ENCODE results near the gene SCG3.

SCG3 gene

GRCh38 chr15:51731549-51732267, 50.4 kb downstream of the SCG3 start:
- DNase-seq: no peak

- DNase-seq: no peak
Observed at GRCh38 chr15:51732646-51733045, 51.3 kb downstream of the SCG3 start.

DNA sequence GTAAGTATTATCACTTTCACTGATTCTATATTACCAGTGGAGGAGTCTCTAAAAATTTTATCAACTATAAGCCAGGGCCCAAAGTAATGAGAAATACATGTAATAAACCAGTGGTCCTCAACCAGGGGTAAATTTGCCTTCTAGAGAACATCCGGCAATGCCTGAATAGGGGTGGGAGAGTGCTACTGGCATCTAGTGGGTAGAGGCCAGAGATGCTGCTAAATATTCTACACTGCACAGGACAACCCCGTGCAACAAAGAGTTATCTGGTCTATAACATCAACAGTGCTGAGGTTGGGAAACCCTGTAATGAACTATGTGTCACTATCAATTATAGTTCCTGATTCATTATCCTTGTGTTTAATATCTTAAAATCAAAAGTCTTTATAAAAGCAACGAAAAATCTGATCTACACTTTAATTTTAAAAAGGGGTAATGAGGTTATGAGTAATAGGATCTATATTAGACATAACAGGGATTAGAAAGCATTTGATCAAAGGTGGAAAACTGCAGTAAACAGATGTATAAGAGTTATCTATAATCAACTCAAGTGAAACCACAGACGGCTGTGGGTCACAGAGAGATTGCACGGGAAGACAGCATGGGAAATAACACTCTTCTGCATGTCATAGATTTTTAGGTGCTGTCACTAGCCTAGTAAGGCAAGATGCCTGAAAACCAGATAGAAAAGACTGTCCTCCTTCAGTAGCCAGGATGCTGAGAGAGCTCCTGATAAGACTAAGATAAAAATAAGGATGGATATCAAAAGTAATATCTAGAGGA, 54.1 kb downstream of the SCG3 start:
- no peak for DNase-seq

DNA sequence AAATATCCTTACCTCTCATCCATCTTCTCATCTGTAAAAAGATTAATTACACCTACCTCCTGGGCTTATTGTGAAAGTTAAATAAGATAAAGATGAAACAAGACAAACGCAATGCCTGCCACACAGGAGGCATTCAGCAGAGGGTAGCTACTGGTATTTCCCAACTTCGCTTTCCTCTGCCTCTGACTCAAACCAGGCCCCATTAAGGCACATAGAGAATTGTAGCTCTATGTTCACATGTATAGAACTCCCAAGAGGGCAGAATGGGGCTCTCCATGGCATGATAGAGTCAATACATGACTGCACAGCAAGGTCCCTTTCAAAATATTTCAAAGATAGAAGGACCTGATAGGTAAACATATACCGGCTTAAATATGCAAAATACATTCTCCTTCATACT, 54.8 kb downstream of the SCG3 start:
- no peak for DNase-seq

- no peak for DNase-seq
Observed at GRCh38 chr15:51736751-51737521, 55.6 kb downstream of the SCG3 start.

DNA sequence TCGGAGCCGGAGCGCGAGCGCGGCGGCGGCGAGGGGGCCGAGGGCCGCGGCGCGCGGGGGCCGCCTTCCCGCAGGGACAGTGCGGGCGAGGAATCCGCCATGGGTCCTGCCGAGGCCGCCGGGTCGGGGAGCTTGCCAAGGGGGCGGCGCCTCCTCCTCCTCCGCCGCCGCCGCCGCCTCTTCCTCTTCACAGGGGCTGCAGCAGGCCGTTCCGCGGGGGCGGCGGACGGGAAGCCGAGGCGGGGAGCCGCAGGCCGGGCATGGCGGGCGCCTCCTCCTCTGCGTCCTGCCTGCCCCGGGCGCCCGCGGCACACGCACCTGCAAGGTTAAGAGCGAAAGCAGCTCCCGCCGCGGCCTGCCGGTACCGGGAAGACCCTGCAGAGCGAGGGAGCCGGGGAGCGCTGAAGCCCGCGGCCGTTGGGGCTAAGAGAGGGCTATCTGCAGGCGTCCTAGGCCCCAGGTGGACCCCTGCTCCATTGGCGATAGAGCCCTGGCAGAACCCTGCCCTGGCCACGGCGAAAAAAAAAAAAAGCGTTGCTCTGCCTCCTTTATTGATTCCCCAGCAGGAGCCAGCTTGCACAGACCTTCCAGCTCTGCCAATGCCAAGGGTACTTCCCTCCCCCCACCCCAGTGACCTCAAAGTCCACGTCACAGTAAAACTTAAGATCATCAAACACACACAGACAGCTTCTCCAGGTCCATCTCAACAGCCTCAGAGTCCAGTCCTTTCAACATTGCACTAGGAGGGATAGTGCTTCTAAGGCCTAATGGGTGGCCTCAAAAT, 56.4 kb downstream of the SCG3 start, which contains the start of gene LYSMD2:
TSS of gene LYSMD2 (minus strand) at position 134 of the 784 bp plus-strand sequence. CDS start at position 101, 33 bp downstream.
- DNase-seq: no peak

GRCh38 chr15:51738553-51738952, 57.2 kb downstream of the SCG3 start:
- DNase-seq: no peak

- DNase-seq: no peak
Observed at GRCh38 chr15:51739061-51739712, 57.9 kb downstream of the SCG3 start.

- no peak for DNase-seq
Observed at GRCh38 chr15:51749307-51749706, 68.0 kb downstream of the SCG3 start.

- no peak for DNase-seq
Observed at GRCh38 chr15:51750186-51750585, 68.9 kb downstream of the SCG3 start.

GRCh38 chr15:51750792-51751696, 69.7 kb downstream of the SCG3 start, which contains the start of gene TMOD2:
Gene TMOD2 (plus strand): TSS chr15:51751597. CDS start chr15:51766442, 14,845 bp downstream.
- no peak for DNase-seq

DNA sequence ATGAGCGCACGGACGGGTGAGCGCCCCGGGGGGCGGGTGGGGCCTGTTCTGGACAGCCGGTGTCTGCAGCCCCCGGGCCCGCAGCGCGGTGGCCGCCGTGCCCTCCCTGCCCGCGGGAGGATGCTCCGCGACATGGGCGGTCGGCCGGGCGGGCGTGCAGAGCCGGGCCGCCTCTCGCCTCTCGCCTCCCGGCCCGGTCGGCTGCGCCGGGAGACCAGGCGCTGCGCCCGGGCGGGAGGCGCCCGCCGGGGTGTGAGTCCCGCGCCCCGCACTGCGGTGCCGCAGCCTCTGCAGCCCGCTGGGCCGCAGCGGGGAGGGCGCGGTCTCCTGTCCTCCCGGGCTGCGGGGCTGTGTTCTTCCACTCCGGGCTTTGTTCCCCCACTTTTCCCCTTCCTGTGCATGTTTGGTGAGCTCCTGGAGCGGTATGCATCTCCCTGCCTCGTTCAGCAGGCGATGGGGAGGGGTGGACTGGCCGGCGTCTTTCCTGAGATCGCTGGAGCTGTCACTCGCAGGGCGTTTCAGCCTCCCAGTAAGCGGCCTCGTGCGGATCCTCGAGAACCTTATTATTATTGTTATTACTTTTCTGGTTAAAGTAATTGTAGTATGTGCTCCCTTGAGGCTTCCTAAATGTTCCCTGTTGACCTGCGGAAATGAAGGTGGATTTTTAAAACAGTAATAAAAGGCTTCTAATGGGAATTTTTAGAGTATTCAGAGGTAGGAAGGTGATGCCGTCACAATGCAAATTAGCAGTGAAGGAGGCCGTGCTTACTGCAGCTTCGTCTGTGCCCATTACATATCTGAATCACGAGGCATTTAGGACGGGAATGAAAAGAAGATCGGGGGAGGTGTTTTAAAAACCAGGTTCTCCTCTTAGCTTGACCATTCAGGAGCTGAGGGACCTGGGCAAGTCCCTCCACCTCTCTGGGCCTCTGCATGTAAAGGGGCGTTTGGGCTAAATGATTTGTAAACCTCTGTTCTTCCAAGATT, 70.7 kb downstream of the SCG3 start:
- DNase-seq: no peak

- DNase-seq: no peak
Observed at GRCh38 chr15:51752888-51753287, 71.6 kb downstream of the SCG3 start.

GRCh38 chr15:51754267-51754666, 73.0 kb downstream of the SCG3 start:
- no peak for DNase-seq

DNA sequence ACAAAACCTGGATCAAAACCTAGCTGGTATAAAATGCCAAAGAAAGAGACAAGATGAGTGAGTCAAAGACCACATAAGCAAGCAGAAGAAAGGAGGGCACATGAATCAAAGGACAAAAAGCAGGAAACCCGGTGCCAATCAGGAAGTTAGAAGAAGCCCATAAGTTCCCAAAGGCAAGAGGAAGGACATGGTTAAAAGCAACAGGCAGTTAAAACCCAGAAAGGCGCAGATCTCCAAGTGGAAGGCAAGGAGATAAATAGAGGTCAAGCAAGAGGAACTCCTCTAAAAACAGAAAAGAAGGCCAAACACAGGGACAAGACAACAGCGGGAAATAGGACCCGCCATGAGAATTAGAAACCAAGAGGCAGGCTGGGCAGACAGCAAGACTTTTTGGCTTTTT, 74.5 kb downstream of the SCG3 start:
- no peak for DNase-seq

DNA sequence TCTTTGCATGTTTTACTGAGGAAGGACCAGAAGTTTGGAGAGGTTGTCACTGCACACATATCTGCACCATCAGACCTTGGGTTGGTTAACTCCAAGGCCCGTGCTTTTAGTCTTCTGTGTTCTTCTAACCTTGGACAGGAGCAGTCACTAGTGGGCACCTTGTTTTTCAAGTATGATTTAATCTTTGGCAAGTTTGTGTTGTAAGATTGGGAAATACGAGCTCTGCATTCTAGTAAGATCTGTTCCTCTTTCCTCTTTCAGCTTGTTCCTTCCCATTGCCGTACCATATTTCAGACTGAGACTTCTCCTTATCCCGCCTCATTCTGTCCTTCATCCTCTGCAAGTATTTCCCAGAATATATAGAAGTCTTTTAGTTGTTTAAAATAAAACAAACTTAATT, 75.2 kb downstream of the SCG3 start:
- no peak for DNase-seq

- DNase-seq: no peak
Observed at GRCh38 chr15:51757450-51757849, 76.1 kb downstream of the SCG3 start.

DNA sequence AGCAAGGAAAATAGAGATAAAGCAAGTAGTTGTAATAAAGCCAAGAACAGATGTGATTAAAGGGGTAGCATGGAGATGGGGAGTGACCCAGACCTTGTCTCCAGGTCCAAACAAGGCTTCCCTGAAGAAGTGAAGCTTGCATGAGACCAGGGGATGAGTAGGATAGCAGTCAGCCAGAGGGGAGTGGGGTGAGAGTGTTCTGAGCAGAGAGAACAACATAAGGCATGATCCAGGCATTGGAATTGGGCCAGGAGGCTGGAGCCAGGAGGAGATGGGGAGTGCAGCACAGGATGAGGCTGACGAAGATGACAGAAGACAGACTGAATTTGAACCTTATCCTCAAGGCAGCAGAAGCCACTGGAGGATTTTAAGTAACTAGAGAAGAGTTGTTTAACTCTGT, 77.3 kb downstream of the SCG3 start:
- DNase-seq: no peak

GRCh38 chr15:51759557-51760070, 78.3 kb downstream of the SCG3 start:
- DNase-seq: no peak
